ENCODE measurements around the gene TRPM2. TPM values are rescaled to one million over a fixed set of nuclear protein-coding genes. Genes with fewer than 3 reads are reported as not detected.
A peak's percentile ranks its signal among the peaks of the same experiment; 100 is the strongest.
"Not testable (repeated sequence)": the region's sequence is repeated elsewhere in the genome, so short reads cannot be mapped to it uniquely, and the experiment has no call there.

Gene TRPM2
- polyA plus RNA-seq, 1 donor, result 2.1 TPM

GRCh38 chr21:44463724-44464123 lies 110.3 kb downstream of the TRPM2 start:
- DNase-seq, result peak; percentile 46

- no peak for DNase-seq
These were observed 110.9 kb downstream of the TRPM2 start for GRCh38 chr21:44464351-44464750.

- DNase-seq, result no peak
These were observed 113.0 kb downstream of the TRPM2 start for GRCh38 chr21:44466351-44466954.

- DNase-seq, result no peak
These were observed 113.8 kb downstream of the TRPM2 start for GRCh38 chr21:44466996-44467858.

GRCh38 chr21:44467859-44468195 lies 114.4 kb downstream of the TRPM2 start:
- no peak for DNase-seq

GRCh38 chr21:44471341-44471740 lies 117.9 kb downstream of the TRPM2 start:
- no peak for DNase-seq

- no peak for DNase-seq
These were observed 118.6 kb downstream of the TRPM2 start for GRCh38 chr21:44471996-44472395.

- no peak for DNase-seq
These were observed 120.6 kb downstream of the TRPM2 start for GRCh38 chr21:44473915-44474555.

- no peak for DNase-seq
These were observed 121.9 kb downstream of the TRPM2 start for GRCh38 chr21:44475266-44475845.

- DNase-seq, result no peak
These were observed 123.7 kb downstream of the TRPM2 start for GRCh38 chr21:44477131-44477530.

- DNase-seq, result no peak
These were observed 124.3 kb downstream of the TRPM2 start for GRCh38 chr21:44477712-44478111.

- DNase-seq, result no peak
These were observed 124.8 kb downstream of the TRPM2 start for GRCh38 chr21:44478124-44478800.

- no peak for DNase-seq
These were observed 125.4 kb downstream of the TRPM2 start for GRCh38 chr21:44478801-44479167.

GRCh38 chr21:44479556-44480199 lies 126.3 kb downstream of the TRPM2 start:
- not testable (repeated sequence) for DNase-seq

- DNase-seq, result no peak
These were observed 127.0 kb downstream of the TRPM2 start for GRCh38 chr21:44480200-44481053.

GRCh38 chr21:44482581-44483287 lies 129.3 kb downstream of the TRPM2 start:
- no peak for DNase-seq

GRCh38 chr21:44483288-44484237 lies 130.1 kb downstream of the TRPM2 start:
- no peak for DNase-seq

GRCh38 chr21:44484498-44485253 lies 131.3 kb downstream of the TRPM2 start:
- no peak for DNase-seq
